Adrenal gland (tissue), 12 donors: ENCODE measurements around the gene CWF19L2. TPM values are rescaled to one million over a fixed set of nuclear protein-coding genes. Genes with fewer than 3 reads are reported as not detected.
"Not testable (repeated sequence)": the region's sequence is repeated elsewhere in the genome, so short reads cannot be mapped to it uniquely, and the experiment has no call there.

Experiments
- DNase-seq, 7 donors: peaks; one replicate each; pipeline ENCODE4 v3.0.0-alpha.2; 2019 to 2020
- H3K27ac ChIP-seq, 5 donors: fragments of 200-600 bp; sonication (generic) in 4 of 5; 1 replicate in 3 of 5; 2 replicates in 2 of 5; pipeline versions ENCODE4 v1.5.1 to v1.8.0; 2016 to 2020; ENCODE audit warnings: mild to moderate bottlenecking in 1 of 5
- H3K27me3 ChIP-seq: fragments of 200-600 bp; 2 replicates; pipeline ENCODE4 v1.8.0; 2021
- H3K36me3 ChIP-seq, 2 donors: fragments of 200-600 bp; replicated peaks in 1 of 2; 1 replicate in 1 of 2; 2 replicates in 1 of 2; pipeline versions ENCODE4 v1.5.1 to v1.8.0; 2018 to 2022
- H3K4me1 ChIP-seq, 2 donors: fragments of 200-600 bp; replicated peaks in 1 of 2; 1 replicate in 1 of 2; 2 replicates in 1 of 2; pipeline versions ENCODE4 v1.5.1 to v1.8.0; 2018 to 2021
- H3K4me3 ChIP-seq, 4 donors: fragments of 200-600 bp; sonication (generic) in 3 of 4; one replicate each; pipeline ENCODE4 v1.5.1; 2016 to 2018
- H3K9me3 ChIP-seq, 3 donors: fragments of 200-600 bp; sonication (generic) in 1 of 3; replicated peaks in 1 of 3; 1 replicate in 2 of 3; 2 replicates in 1 of 3; pipeline versions ENCODE4 v1.5.1 to v1.8.0; 2016 to 2021
- CTCF ChIP-seq, 6 experiments: fragments of 450-650 bp in 4 of 6; fragments of 200-600 bp in 2 of 6; sonication (generic) in 1 of 6; IDR thresholded peaks; 1 replicate in 5 of 6; 2 replicates in 1 of 6; pipeline versions ENCODE4 v1.5.1 to v1.8.0; 2016 to 2021; ENCODE audit warnings: antibody characterized with exemption in 6 of 6, mild to moderate bottlenecking in 2 of 6, moderate library complexity in 1 of 6
- POLR2A ChIP-seq, 2 donors: fragments of 450-650 bp; IDR thresholded peaks; one replicate each; pipeline ENCODE4 v1.6.1; 2017; ENCODE audit warnings: antibody characterized with exemption in 2 of 2, mild to moderate bottlenecking in 2 of 2, moderate library complexity in 1 of 2
- WGBS, 4 donors: extraction: QIAGEN DNeasy Blood & Tissue Kit in 2 of 4; methylation state at CpG; one replicate each; pipeline versions ENCODE4 v1.1.5 to v1.1.7; 2013 to 2017; 5-methylcytosine and 5-hydroxymethylcytosine counted together
- intact Hi-C, 2 donors: fragments of 100-400 bp; cut with DNase I; formaldehyde crosslinking; loops; one replicate each; pipeline versions ENCODE4 v1.14.1 to v1.15.0; 2022 to 2023
- polyA plus RNA-seq, 3 donors: library from polyadenylated mRNA; stranded (reverse); fragments of 200-250 nt in 2 of 3; fragments of 350-450 nt in 1 of 3; fragmentation: Illumina TruSeq in 1 of 3; extraction: RNeasy Lipid Tissue Mini Kit (QIAGEN cat#74804) in 1 of 3; gene quantifications; one replicate each; pipeline ENCODE4 v1.2.3, GENCODE V29; 2013 to 2014
- total RNA-seq, 9 donors: library from RNA; depleted of rRNA in 4 of 9; stranded (reverse); fragments of >200 nt in 4 of 9; fragments of 120-200 nt in 1 of 9; fragmentation: NEBNext Ultra II Directional in 1 of 9; extraction: Animal tissue kit (Norgen Biotek cat#: 25700) in 1 of 9; gene quantifications; one replicate each; pipeline versions ENCODE4 v1.1.0 to v1.2.4, GENCODE V29; 2013 to 2023
- donor health status: healthy with polysubstance abuse.
- donor health status: Bipolar disorder and iron deficiency.
- donor health status: DM: yes; HTN: yes; CAD: no.
- donor health status: DM: no; HTN: no; CAD: no.
- donor health status: DM: no; HTN: no; CAD: no.
- donor health status: DM: yes; HTN: yes; CAD: no.

The CWF19L2 gene
- total and polyA plus RNA-seq, 12 donors = 6.5 to 24.6 (median 13.5) TPM

- DNase-seq = no peak
- no peaks in the 10 kb centered on the region for H3K27me3 ChIP-seq
- TF ChIP-seq CTCF (IDR thresholded peaks at IDR 0.05) (no peak), POLR2A (IDR thresholded peaks at IDR 0.05) (no peak)
- H3K36me3 ChIP-seq = no peaks in the 10 kb centered on the region
- no peaks in the 10 kb centered on the region for H3K9me3 ChIP-seq
- no peak overlapping the region for H3K4me3 ChIP-seq
- intact Hi-C loops = no loop called here
- 79 to 93% (median 92%) methylated on average over 1 of the region's 1 CpG for WGBS, 4 donors
- no peaks in the 10 kb centered on the region for H3K4me1 ChIP-seq
- H3K27ac ChIP-seq = no peak overlapping the region
Measured at GRCh38 chr11:107405260-107405659, 52.4 kb downstream of the CWF19L2 start.

- H3K4me3 ChIP-seq, H3K27ac ChIP-seq, H3K27me3 ChIP-seq, H3K36me3 ChIP-seq, DNase-seq, intact Hi-C loops, H3K9me3 ChIP-seq, H3K4me1 ChIP-seq: not testable (repeated sequence)
- WGBS, 4 donors = 83 to 89% (median 87%) methylated on average over 2 of the region's 2 CpGs
Measured at GRCh38 chr11:107401131-107401530, 56.5 kb downstream of the CWF19L2 start.

- no peak for TF ChIP-seq CTCF (IDR thresholded peaks at IDR 0.05)
- TF ChIP-seq POLR2A (IDR thresholded peaks at IDR 0.05) = no peak
- DNase-seq = no peak
- Histone ChIP-seq H3K4me1 (no peaks in the 10 kb centered on the region), H3K4me3 (no peak overlapping the region), H3K27ac (no peak overlapping the region), H3K9me3 (no peaks in the 10 kb centered on the region), H3K36me3 (no peaks in the 10 kb centered on the region), H3K27me3 (no peaks in the 10 kb centered on the region)
- intact Hi-C loops = no loop called here
- WGBS, 4 donors = 80 to 100% (median 90%) methylated on average over 1 to 4 of the region's 4 CpGs
Measured at GRCh38 chr11:107397357-107397756, 60.3 kb downstream of the CWF19L2 start.

GRCh38 chr11:107392611-107393010 lies 65.0 kb downstream of the CWF19L2 start:
- DNase-seq = no peak
- H3K36me3 ChIP-seq = peaks cover 0 to 11% of the 10 kb centered on the region in 2 donors
- no peaks in the 10 kb centered on the region for H3K9me3 ChIP-seq
- H3K27me3 ChIP-seq = no peaks in the 10 kb centered on the region
- H3K27ac ChIP-seq = no peak overlapping the region
- intact Hi-C loops = no loop called here
- H3K4me3 ChIP-seq = no peak overlapping the region
- H3K4me1 ChIP-seq = no peaks in the 10 kb centered on the region
- WGBS, 4 donors = 89 to 94% (median 92%) methylated on average over 3 of the region's 3 CpGs
- TF ChIP-seq POLR2A (IDR thresholded peaks at IDR 0.05) (no peak), CTCF (IDR thresholded peaks at IDR 0.05) (no peak)

- H3K27me3 ChIP-seq, intact Hi-C loops, H3K27ac ChIP-seq, DNase-seq, H3K4me1 ChIP-seq, H3K4me3 ChIP-seq, H3K9me3 ChIP-seq: not testable (repeated sequence)
- H3K36me3 ChIP-seq = peaks cover 0 to 11% of the 10 kb centered on the region in 2 donors
- WGBS, 4 donors = 94 to 98% (median 97%) methylated on average over 4 of the region's 4 CpGs
Measured at GRCh38 chr11:107390701-107391100, 66.9 kb downstream of the CWF19L2 start.
